GM23248 (cell line): ENCODE data around the gene RANBP10.

ENCODE experiments used
- EZH2 ChIP-seq: fragments of 200-600 bp; sonication (generic); IDR thresholded peaks from 2 replicates; pipeline ENCODE4 v1.6.1; 2018; ENCODE audit warnings: antibody characterized with exemption, mild to moderate bottlenecking; ENCODE audit not compliant: insufficient read depth, poor library complexity, severe bottlenecking
- EZH2phosphoT487 ChIP-seq: fragments of 200-600 bp; sonication (generic); IDR thresholded peaks from 2 replicates; pipeline ENCODE4 v1.6.1; 2018; ENCODE audit warnings: antibody characterized with exemption, moderate library complexity, mild to moderate bottlenecking, low read depth; ENCODE audit not compliant: insufficient read depth

GRCh38 chr16:67811899-67812298, 5.5 kb upstream of the RANBP10 start:
- TF ChIP-seq EZH2phosphoT487 = no peak
- TF ChIP-seq EZH2 = no peak
